Endodermal cell (in vitro differentiated cells): ENCODE data around the gene NUDT6. TPM values are rescaled to one million over a fixed set of nuclear protein-coding genes. Genes with fewer than 3 reads are reported as not detected.

ENCODE experiments used
- DNase-seq: peaks from one replicate; pipeline ENCODE4 v3.0.0-alpha.2; 2017
- H3K27ac ChIP-seq: 2 replicates; pipeline ENCODE4 v1.5.1; 2013; ENCODE audit warnings: mild to moderate bottlenecking, low read depth, low read length, moderate library complexity
- H3K27me3 ChIP-seq: 2 replicates; pipeline ENCODE4 v1.6.1; 2013; ENCODE audit warnings: mild to moderate bottlenecking, low read length, moderate library complexity; ENCODE audit not compliant: insufficient read depth, control insufficient read depth, poor library complexity, severe bottlenecking
- H3K36me3 ChIP-seq: 2 replicates; pipeline ENCODE4 v1.7.0; 2013; ENCODE audit warnings: mild to moderate bottlenecking, low read length, moderate library complexity; ENCODE audit not compliant: control insufficient read depth, insufficient read depth
- H3K4me1 ChIP-seq: one replicate; pipeline ENCODE4 v1.7.0; 2013; ENCODE audit warnings: low read length; ENCODE audit not compliant: control insufficient read depth, insufficient read depth
- H3K4me3 ChIP-seq: 2 replicates; pipeline ENCODE4 v1.5.1; 2013; ENCODE audit warnings: mild to moderate bottlenecking, low read length, moderate library complexity
- H3K9ac ChIP-seq: 2 replicates; pipeline ENCODE4 v1.6.1; 2013; ENCODE audit warnings: mild to moderate bottlenecking, low read length, moderate library complexity; ENCODE audit not compliant: poor library complexity, severe bottlenecking; ENCODE audit errors: extremely low read depth
- H3K9me3 ChIP-seq: 2 replicates; pipeline ENCODE4 v1.6.1; 2013; ENCODE audit warnings: mild to moderate bottlenecking, low read length, moderate library complexity; ENCODE audit not compliant: control insufficient read depth
- H3K27ac Mint-ChIP-seq: 2 replicates; pipeline ENCODE4 v1.8.0; 2020; ENCODE audit warnings: mixed read lengths
- H3K27me3 Mint-ChIP-seq: 2 replicates; pipeline ENCODE4 v1.8.0; 2021; ENCODE audit warnings: mild to moderate bottlenecking, mixed read lengths; ENCODE audit not compliant: insufficient read depth
- H3K36me3 Mint-ChIP-seq: 2 replicates; pipeline ENCODE4 v1.8.0; 2020; ENCODE audit warnings: low read depth, mixed read lengths
- H3K4me1 Mint-ChIP-seq: 2 replicates; pipeline ENCODE4 v1.8.0; 2020; ENCODE audit warnings: mixed read lengths
- H3K4me3 Mint-ChIP-seq: 2 replicates; pipeline ENCODE4 v1.8.0; 2020; ENCODE audit warnings: mild to moderate bottlenecking, moderate library complexity, mixed read lengths
- H3K9me3 Mint-ChIP-seq: 2 replicates; pipeline ENCODE4 v1.8.0; 2020; ENCODE audit warnings: mild to moderate bottlenecking, mixed read lengths
- CTCF ChIP-seq: fragments of 200-600 bp; sonication (generic); conservative IDR thresholded peaks from 2 replicates; pipeline ENCODE4 v1.5.0; 2021; ENCODE audit warnings: antibody characterized with exemption, mild to moderate bottlenecking
- WGBS, 2 experiments: methylation state at CpG; one replicate each; pipeline versions ENCODE4 v1.1.5 to v1.1.7; 2013; ENCODE audit warnings: missing lambda C conversion rate in 2 of 2, mixed read lengths in 1 of 2; ENCODE audit not compliant: insufficient coverage in 1 of 2, insufficient read length in 1 of 2; 5-methylcytosine and 5-hydroxymethylcytosine counted together
- total RNA-seq, 2 donors: library from RNA; stranded (reverse); fragmentation: NEBNext Ultra II Directional in 1 of 2; extraction: Animal tissue kit (Norgen Biotek cat#: 25700) in 1 of 2; gene quantifications; 2 replicates in 1 of 2; 3 replicates in 1 of 2; pipeline ENCODE4 v1.2.1, GENCODE V29; 2021

NUDT6 gene
- total RNA-seq, 2 donors from 2014 or later, result 5.8 to 11.6 TPM

- Mint-ChIP-seq H3K27ac (no peak overlapping the region), H3K9me3 (peaks cover 9% of the 10 kb centered on the region), H3K4me1 (no peaks in the 10 kb centered on the region), H3K27me3 (no peaks in the 10 kb centered on the region), H3K4me3 (no peak overlapping the region), H3K36me3 (peaks cover 20% of the 10 kb centered on the region)
- Histone ChIP-seq H3K27ac (no peak overlapping the region), H3K9me3 (peaks cover 9% of the 10 kb centered on the region), H3K9ac (no peak overlapping the region), H3K4me3 (no peak overlapping the region), H3K27me3 (no peaks in the 10 kb centered on the region), H3K4me1 (no peaks in the 10 kb centered on the region), H3K36me3 (peaks cover 4% of the 10 kb centered on the region)
- 92% methylated on average over 3 of the region's 4 CpGs; no CpG with 5 or more reads in 1 of the 2 experiments for WGBS, 2 experiments
- DNase-seq, result no peak
- no peak for TF ChIP-seq CTCF
Measured at GRCh38 chr4:122966201-122966600, 43.8 kb upstream of the NUDT6 start.

- Histone ChIP-seq H3K27ac (no peak overlapping the region), H3K4me3 (no peak overlapping the region), H3K36me3 (peaks cover 4% of the 10 kb centered on the region), H3K27me3 (no peaks in the 10 kb centered on the region), H3K9ac (no peak overlapping the region), H3K4me1 (no peaks in the 10 kb centered on the region), H3K9me3 (peaks cover 10% of the 10 kb centered on the region)
- H3K4me1 Mint-ChIP-seq, result no peaks in the 10 kb centered on the region
- peaks cover 33% of the 10 kb centered on the region for H3K36me3 Mint-ChIP-seq
- H3K27ac Mint-ChIP-seq, result no peak overlapping the region
- H3K27me3 Mint-ChIP-seq, result no peaks in the 10 kb centered on the region
- TF ChIP-seq CTCF, result no peak
- H3K4me3 Mint-ChIP-seq, result no peak overlapping the region
- no peak for DNase-seq
- H3K9me3 Mint-ChIP-seq, result peaks cover 11% of the 10 kb centered on the region
Measured at GRCh38 chr4:122963216-122963615, 40.8 kb upstream of the NUDT6 start.

- WGBS, 2 experiments, result 100% methylated on average over 1 of the region's 2 CpGs; no CpG with 5 or more reads in 1 of the 2 experiments
- no peak overlapping the region for H3K27ac ChIP-seq
- TF ChIP-seq CTCF, result no peak
Measured at GRCh38 chr4:122960611-122961000, 38.2 kb upstream of the NUDT6 start.

More at GRCh38 chr4:122960611-122961000, 38.2 kb upstream of the NUDT6 start:
- Mint-ChIP-seq H3K9me3 (peaks cover 11% of the 10 kb centered on the region), H3K27me3 (no peaks in the 10 kb centered on the region), H3K4me3 (no peak overlapping the region), H3K4me1 (no peaks in the 10 kb centered on the region), H3K27ac (no peak overlapping the region), H3K36me3 (peaks cover 33% of the 10 kb centered on the region)
- Histone ChIP-seq H3K4me1 (no peaks in the 10 kb centered on the region), H3K9me3 (peaks cover 10% of the 10 kb centered on the region), H3K27me3 (no peaks in the 10 kb centered on the region), H3K36me3 (peaks cover 4% of the 10 kb centered on the region), H3K9ac (no peak overlapping the region), H3K4me3 (no peak overlapping the region)
- no peak for DNase-seq
